Activated CD4-positive, alpha-beta T cell treated with anti-CD3 and anti-CD28 coated beads, Interleukin-2, amount 10 ng/mL, durations not matched to agents 7 days and 5 days (primary cell): ENCODE results near the gene RGS6. TPM values are rescaled to one million over a fixed set of nuclear protein-coding genes. Genes with fewer than 3 reads are reported as not detected.

ENCODE experiments used
- CTCF ChIA-PET: fragments of 350-600 bp; sonication (Branson Sonifier 250); formaldehyde crosslinking; loops from one replicate; lab custom pipeline; 2021; ENCODE audit warnings: antibody characterized with exemption; lab: Charles Lee
- POLR2A ChIA-PET: fragments of 350-600 bp; sonication (Branson Sonifier 250); formaldehyde crosslinking; loops from one replicate; lab custom pipeline; 2021; ENCODE audit warnings: antibody characterized with exemption; lab: Charles Lee
- DNase-seq: peaks from one replicate; pipeline ENCODE4 v3.0.0-alpha.2; 2020
- H3K27ac Mint-ChIP-seq: one replicate; pipeline ENCODE4 v1.8.0; 2021; ENCODE audit warnings: mild to moderate bottlenecking, moderate library complexity, mixed read lengths
- H3K27me3 Mint-ChIP-seq: one replicate; pipeline ENCODE4 v1.8.0; 2021; ENCODE audit warnings: mixed read lengths
- H3K36me3 Mint-ChIP-seq: one replicate; pipeline ENCODE4 v1.8.0; 2021; ENCODE audit warnings: low read depth, mixed read lengths
- H3K4me1 Mint-ChIP-seq: one replicate; pipeline ENCODE4 v1.8.0; 2021; ENCODE audit warnings: mixed read lengths
- H3K4me3 Mint-ChIP-seq: one replicate; pipeline ENCODE4 v1.8.0; 2021; ENCODE audit warnings: mild to moderate bottlenecking, moderate library complexity, mixed read lengths
- H3K9me3 Mint-ChIP-seq: one replicate; pipeline ENCODE4 v1.8.0; 2021; ENCODE audit warnings: mixed read lengths
- total RNA-seq, 2 experiments: library from RNA; stranded (reverse); gene quantifications; one replicate each; pipeline ENCODE4 v1.2.3, GENCODE V29; 2021

Gene RGS6
- total RNA-seq, 2 experiments from 2014 or later: 1.4 TPM

DNA sequence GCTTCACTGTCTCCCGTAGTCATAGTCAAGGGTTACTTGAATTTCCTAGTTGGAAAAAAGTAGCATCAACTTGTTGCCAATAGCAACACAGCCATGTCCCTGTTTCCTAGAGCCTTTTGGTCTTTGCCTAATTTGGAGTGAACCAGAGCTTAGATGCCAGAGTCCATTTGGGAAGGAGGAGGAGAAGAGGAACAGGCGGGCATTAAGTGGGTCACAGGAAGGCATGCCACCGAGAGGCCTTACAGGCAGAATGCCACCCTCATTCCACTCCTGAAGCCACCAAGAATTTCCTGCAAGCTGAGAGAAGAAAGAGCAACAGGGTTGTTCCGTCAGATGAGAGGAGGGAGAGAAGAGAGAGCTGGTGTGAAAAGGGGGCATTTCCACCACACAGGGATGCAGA is 622.2 kb downstream of the RGS6 start:
- peaks cover 36% of the 10 kb centered on the region for H3K27me3 Mint-ChIP-seq
- H3K27ac Mint-ChIP-seq: no peak overlapping the region
- no peak for DNase-seq
- no peaks in the 10 kb centered on the region for H3K9me3 Mint-ChIP-seq
- POLR2A ChIA-PET: no interaction called here
- H3K4me3 Mint-ChIP-seq: no peak overlapping the region
- peaks cover 14% of the 10 kb centered on the region for H3K4me1 Mint-ChIP-seq
- CTCF ChIA-PET: interaction anchor here (1.3 to 2.0 kb wide), 2 partner anchors 10 to 20 kb away, joined by 4 to 7 read pairs; no protein-coding TSS in a partner anchor
- no peaks in the 10 kb centered on the region for H3K36me3 Mint-ChIP-seq

DNA sequence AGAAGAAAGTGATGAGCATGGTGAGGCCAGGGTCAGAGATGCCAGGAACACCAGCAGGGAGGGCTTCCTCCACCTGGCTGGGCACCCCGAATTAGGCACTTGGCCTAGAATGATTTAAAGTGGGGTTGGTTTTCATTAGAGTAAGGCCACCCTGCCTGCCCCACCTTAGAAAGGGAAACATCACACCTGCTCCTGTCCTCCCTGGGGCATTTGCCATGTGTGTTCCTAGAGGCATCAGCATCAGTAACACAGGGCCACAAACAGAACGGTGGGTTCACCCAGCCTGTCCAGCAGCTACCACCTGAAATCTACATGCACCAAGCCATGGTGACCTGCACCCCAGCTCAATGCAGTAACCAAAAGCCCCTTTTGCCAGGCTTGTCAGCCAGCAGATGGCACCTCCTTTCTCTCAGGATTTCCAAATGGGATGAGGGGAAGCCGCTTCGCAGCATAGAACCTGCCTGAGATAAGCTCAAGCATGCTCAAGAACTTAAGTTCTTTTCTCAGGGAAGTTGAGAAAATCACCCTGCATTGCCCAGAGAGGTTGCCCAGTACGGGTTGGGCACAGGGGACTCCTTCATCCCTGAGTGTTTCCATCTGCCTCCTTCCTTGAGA is 622.9 kb downstream of the RGS6 start:
- H3K27ac Mint-ChIP-seq: no peak overlapping the region
- ChIA-PET CTCF (interaction anchor here (0.9 to 2.0 kb wide), 3 partner anchors 10 to 22 kb away, joined by 3 to 7 read pairs (median 4); no protein-coding TSS in a partner anchor), POLR2A (no interaction called here)
- no peak overlapping the region for H3K4me3 Mint-ChIP-seq
- H3K4me1 Mint-ChIP-seq: peaks cover 15% of the 10 kb centered on the region
- peaks cover 36% of the 10 kb centered on the region for H3K27me3 Mint-ChIP-seq
- no peak for DNase-seq
- no peaks in the 10 kb centered on the region for H3K9me3 Mint-ChIP-seq
- H3K36me3 Mint-ChIP-seq: no peaks in the 10 kb centered on the region

DNA sequence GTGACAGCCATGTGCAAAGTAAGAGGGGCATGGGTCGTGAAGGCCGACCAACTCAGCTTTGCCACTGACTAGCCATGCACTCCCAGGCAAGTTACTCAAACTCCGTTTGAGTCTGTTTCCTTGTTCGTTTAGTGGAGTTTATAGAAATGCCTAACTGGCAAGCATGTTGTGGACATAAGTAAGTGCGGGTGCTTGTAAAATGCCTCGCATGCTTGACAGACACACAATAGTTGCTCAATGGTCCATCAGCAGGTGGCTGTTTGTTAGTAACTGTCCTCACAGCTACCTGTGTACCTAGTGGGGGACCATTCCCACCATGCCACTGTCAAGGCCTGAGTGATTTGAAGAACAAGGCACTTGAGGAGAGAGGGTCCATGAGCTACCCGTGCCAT is 623.4 kb downstream of the RGS6 start:
- POLR2A ChIA-PET: no interaction called here
- DNase-seq: no peak
- Mint-ChIP-seq H3K27ac (no peak overlapping the region), H3K36me3 (no peaks in the 10 kb centered on the region), H3K27me3 (peaks cover 36% of the 10 kb centered on the region), H3K4me3 (no peak overlapping the region), H3K4me1 (peaks cover 14% of the 10 kb centered on the region), H3K9me3 (no peaks in the 10 kb centered on the region)
- CTCF ChIA-PET: interaction anchor here (0.9 to 2.0 kb wide), 2 partner anchors 19 to 22 kb away, joined by 3 to 7 read pairs; no protein-coding TSS in a partner anchor

DNA sequence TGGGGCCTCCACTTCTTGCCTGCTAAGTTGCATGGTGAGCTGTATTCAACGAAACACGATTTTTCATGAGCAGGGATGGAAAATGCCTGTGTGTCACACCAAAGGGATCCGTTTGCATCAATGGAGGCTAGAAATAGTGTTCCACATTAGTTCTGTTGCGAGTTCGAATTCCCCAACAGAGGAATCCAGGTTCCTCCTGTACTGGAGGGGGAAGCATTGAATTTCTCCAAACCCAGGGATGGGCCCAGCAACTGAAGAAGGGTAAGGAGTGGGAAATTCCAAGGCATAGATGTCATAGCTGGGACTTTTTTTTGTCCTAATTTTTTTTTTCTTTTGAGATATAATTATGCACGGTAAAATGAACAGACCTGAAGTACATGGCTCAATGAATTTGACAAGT is 625.4 kb downstream of the RGS6 start:
- Mint-ChIP-seq H3K27me3 (peaks cover 26% of the 10 kb centered on the region), H3K36me3 (no peaks in the 10 kb centered on the region), H3K4me1 (peaks cover 5% of the 10 kb centered on the region), H3K9me3 (no peaks in the 10 kb centered on the region), H3K4me3 (no peak overlapping the region), H3K27ac (no peak overlapping the region)
- no peak for DNase-seq
- POLR2A ChIA-PET: no interaction called here
- CTCF ChIA-PET: interaction anchor here (1.2 kb wide), 1 partner anchor 28 kb away, joined by 3 read pairs; no protein-coding TSS in a partner anchor

DNA sequence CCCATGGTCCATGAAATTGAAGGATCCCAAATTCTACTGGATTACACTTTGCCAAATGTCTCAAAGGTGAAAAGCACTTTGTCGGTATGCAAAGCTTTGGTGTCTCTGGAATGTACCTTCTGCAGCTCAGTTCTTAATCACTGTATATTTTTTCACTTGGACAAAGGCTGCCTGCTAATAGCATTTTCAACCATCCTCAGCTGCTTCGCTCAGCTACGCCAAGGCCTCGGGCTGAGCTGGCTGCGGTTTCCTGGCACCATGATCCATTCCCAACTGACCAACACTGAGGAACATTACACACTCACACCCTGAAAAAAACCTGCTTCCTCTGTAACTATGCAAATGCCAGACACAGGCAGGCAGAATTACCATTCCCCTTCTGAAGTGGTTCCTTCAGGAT is 626.5 kb downstream of the RGS6 start:
- Mint-ChIP-seq H3K4me3 (no peak overlapping the region), H3K4me1 (peaks cover 7% of the 10 kb centered on the region), H3K36me3 (no peaks in the 10 kb centered on the region), H3K9me3 (no peaks in the 10 kb centered on the region), H3K27ac (no peak overlapping the region), H3K27me3 (peaks cover 18% of the 10 kb centered on the region)
- POLR2A ChIA-PET: no interaction called here
- CTCF ChIA-PET: interaction anchor here (0.8 to 2.7 kb wide), 5 partner anchors 10 to 27 kb away, joined by 3 to 9 read pairs (median 6); no protein-coding TSS in a partner anchor
- no peak for DNase-seq

DNA sequence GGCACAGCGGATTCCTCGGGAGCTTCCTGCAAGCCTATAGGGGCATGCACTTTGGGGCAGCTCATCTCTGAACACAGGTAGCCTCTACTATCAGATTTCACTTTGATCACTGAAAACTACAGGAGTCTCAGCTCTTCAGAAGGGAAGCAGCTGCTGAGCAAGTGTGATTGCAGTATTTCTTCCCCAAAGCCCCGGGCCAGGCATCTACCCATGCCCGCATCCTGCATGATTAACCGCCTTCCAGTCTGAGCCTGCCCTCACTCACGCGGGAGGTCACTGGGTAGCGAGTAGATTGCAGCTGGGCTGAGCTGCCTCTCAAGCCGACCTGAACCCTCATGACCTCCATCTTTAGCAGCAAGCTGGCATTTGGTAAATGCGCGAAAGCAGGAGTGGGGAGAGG is 627.0 kb downstream of the RGS6 start:
- peaks cover 18% of the 10 kb centered on the region for H3K27me3 Mint-ChIP-seq
- CTCF ChIA-PET: interaction anchor here (0.8 to 2.7 kb wide), 4 partner anchors 10 to 15 kb away, joined by 3 to 9 read pairs (median 6); no protein-coding TSS in a partner anchor
- H3K4me3 Mint-ChIP-seq: no peak overlapping the region
- no peak overlapping the region for H3K27ac Mint-ChIP-seq
- H3K9me3 Mint-ChIP-seq: no peaks in the 10 kb centered on the region
- H3K36me3 Mint-ChIP-seq: no peaks in the 10 kb centered on the region
- peaks cover 7% of the 10 kb centered on the region for H3K4me1 Mint-ChIP-seq
- DNase-seq: no peak
- POLR2A ChIA-PET: no interaction called here

DNA sequence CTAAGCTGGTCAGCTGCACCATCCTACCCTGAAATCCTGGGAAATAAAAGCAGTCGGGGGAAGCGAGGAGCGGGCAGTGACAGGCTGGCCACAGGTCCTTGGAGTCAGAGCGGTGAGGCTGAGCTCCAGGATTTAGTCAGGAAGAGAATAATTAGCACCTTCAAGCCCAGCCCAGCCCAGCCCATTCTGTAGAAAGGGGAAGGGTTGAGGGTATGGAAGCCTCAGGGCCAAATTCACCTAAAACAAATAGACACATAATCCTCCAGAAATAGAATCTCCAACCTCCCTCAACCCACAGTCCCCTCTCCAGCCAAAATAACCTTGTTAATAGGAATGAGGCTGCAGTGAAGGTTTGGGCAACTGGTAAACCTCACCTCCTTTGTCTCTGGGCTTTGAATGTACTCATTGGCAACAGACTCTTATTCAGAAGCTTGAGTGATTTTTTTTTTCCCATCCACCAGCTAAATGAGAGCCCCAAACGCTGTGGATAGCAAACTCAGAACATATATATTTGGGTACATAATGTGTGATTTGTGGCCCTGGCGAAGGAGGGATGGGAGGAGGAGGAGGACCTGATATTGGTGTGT is 627.5 kb downstream of the RGS6 start:
- POLR2A ChIA-PET: no interaction called here
- Mint-ChIP-seq H3K27ac (no peak overlapping the region), H3K27me3 (peaks cover 14% of the 10 kb centered on the region), H3K9me3 (no peaks in the 10 kb centered on the region), H3K36me3 (no peaks in the 10 kb centered on the region), H3K4me3 (no peak overlapping the region), H3K4me1 (peaks cover 7% of the 10 kb centered on the region)
- CTCF ChIA-PET: interaction anchor here (0.6 to 2.7 kb wide), 6 partner anchors 8 to 19 kb away, joined by 3 to 9 read pairs (median 5); no protein-coding TSS in a partner anchor
- DNase-seq: no peak

DNA sequence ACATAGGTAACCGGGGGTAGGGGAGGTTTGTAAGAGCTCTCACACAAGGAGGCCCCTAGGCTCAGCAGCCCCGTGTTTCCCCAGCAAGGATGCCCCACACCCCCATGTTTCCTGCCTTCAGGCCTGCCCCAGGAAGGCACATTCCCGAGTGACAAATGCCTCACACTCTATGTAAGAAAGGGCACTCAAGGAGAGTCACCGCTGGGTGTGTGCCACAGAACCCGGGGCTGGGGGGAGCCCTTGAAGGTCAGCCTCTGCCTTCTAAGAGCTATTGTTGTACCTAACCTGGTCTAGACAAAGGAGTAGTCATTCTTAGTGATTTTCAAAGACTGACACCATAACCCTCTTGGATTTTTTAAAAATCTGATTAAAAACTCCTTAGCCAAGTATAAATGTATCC is 628.1 kb downstream of the RGS6 start:
- Mint-ChIP-seq H3K4me3 (no peak overlapping the region), H3K36me3 (no peaks in the 10 kb centered on the region), H3K9me3 (no peaks in the 10 kb centered on the region), H3K27ac (no peak overlapping the region), H3K27me3 (peaks cover 14% of the 10 kb centered on the region), H3K4me1 (peaks cover 7% of the 10 kb centered on the region)
- CTCF ChIA-PET: interaction anchor here (1.2 to 2.7 kb wide), 4 partner anchors 9 to 29 kb away, joined by 3 to 9 read pairs (median 6); no protein-coding TSS in a partner anchor
- DNase-seq: no peak
- POLR2A ChIA-PET: no interaction called here

DNA sequence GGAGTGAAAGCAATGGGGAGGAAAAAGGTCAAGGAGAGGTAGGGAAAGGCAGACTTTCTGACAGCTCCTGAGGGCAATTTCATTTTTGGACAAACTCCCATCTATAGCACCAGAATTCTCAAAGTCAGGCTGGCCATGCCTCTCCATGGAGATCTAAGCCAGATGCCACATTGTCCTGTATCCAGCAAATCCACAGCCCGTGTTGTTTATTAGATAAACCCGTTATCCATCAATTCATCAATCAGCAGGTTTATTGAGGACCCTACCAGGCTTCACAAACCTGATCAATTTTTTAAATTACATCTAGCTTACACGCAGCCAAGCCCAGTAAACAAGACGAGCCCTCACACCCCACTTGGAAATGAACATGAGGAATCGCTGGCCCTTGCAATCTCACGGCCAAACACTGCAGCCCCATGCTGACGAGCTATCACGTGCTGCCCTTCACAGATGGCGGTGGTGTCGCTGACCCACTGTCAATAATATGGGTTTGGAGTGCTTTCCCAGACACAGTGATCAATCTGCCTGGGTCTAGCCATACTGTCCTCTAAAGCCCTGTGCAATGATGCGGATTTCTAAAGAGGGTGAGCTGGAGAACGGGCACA is 628.8 kb downstream of the RGS6 start:
- no peak for DNase-seq
- POLR2A ChIA-PET: no interaction called here
- Mint-ChIP-seq H3K4me1 (peaks cover 7% of the 10 kb centered on the region), H3K36me3 (no peaks in the 10 kb centered on the region), H3K4me3 (no peak overlapping the region), H3K9me3 (no peaks in the 10 kb centered on the region), H3K27ac (no peak overlapping the region), H3K27me3 (peaks cover 11% of the 10 kb centered on the region)
- CTCF ChIA-PET: interaction anchor here (0.6 to 1.2 kb wide), 3 partner anchors 9 to 44 kb away, joined by 3 to 4 read pairs (median 3); no protein-coding TSS in a partner anchor

DNA sequence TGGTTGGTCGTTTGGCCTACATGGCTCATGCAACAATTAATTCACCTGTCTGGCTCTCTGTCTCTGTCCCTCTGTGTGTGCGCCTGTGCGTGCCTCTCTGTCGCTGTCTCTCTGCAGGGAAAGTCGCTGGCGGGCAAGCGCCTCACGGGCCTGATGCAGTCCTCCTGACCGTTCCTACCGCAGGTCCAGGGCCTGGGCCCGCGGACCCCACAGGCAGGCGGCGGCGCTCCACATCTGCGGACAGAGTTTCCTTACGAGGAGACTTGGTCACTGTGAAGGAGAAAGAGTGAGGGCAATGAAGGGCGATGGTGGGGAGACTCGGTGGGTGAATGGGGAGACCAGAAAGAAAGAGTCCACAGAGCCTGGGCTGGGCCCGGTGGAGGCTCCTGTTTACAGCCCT is 630.1 kb downstream of the RGS6 start:
- no peak for DNase-seq
- H3K36me3 Mint-ChIP-seq: no peaks in the 10 kb centered on the region
- H3K27me3 Mint-ChIP-seq: peaks cover 13% of the 10 kb centered on the region
- no peaks in the 10 kb centered on the region for H3K9me3 Mint-ChIP-seq
- ChIA-PET CTCF (no interaction called here), POLR2A (no interaction called here)
- no peak overlapping the region for H3K4me3 Mint-ChIP-seq
- peaks cover 9% of the 10 kb centered on the region for H3K4me1 Mint-ChIP-seq
- no peak overlapping the region for H3K27ac Mint-ChIP-seq

DNA sequence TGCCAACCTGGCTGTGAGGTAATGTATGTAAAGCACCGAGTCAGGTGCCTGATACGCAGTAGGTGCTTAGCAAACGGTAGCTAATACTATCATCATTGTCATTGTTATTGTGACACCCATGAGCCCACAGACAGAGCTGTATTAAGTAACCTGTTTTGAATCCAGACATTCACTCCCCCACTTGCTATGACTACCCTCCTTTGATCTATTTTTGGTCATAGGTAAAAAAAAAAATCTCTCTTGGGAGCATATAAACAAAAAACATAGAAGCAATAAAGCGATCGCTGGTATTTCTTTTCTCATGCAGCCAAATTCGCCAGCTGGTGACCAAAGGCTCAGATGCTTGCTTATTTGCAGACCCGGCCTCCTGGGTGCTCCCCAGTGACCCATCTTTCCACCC is 631.4 kb downstream of the RGS6 start:
- H3K27ac Mint-ChIP-seq: no peak overlapping the region

DNA sequence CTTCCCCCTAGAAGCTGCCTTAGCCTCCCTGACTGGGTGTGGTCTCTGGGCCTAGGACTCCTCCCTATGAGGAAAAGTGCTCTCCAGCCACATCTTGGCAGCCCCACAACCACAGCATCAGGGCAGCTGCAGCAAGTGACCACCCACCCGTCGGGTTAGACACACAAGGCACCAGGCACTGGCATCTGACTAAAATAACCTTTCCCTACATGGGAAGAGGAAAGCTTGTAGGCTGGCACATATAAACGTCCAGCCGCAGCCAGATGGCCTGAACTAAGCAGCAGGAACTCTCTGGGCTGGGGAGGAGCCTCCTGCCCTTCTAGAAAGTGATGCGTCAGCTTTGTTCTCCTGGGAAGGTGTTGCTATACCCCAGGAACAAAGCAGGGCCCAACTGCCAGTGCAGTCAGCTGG is 632.9 kb downstream of the RGS6 start:
- no peaks in the 10 kb centered on the region for H3K9me3 Mint-ChIP-seq
- DNase-seq: no peak
- peaks cover 4% of the 10 kb centered on the region for H3K27me3 Mint-ChIP-seq
- peaks cover 4% of the 10 kb centered on the region for H3K4me1 Mint-ChIP-seq
- no peak overlapping the region for H3K4me3 Mint-ChIP-seq
- POLR2A ChIA-PET: no interaction called here
- CTCF ChIA-PET: interaction anchor here (1.1 to 1.9 kb wide), 2 partner anchors 12 to 19 kb away, joined by 3 to 5 read pairs; no protein-coding TSS in a partner anchor
- H3K36me3 Mint-ChIP-seq: no peaks in the 10 kb centered on the region
- no peak overlapping the region for H3K27ac Mint-ChIP-seq

More for the DNA sequence above, 631.4 kb downstream of the RGS6 start:
- CTCF ChIA-PET: interaction anchor here (1.1 kb wide), 1 partner anchor 18 kb away, joined by 3 read pairs; no protein-coding TSS in a partner anchor
- H3K4me1 Mint-ChIP-seq: peaks cover 9% of the 10 kb centered on the region
- POLR2A ChIA-PET: no interaction called here
- H3K9me3 Mint-ChIP-seq: no peaks in the 10 kb centered on the region
- no peak overlapping the region for H3K4me3 Mint-ChIP-seq
- H3K27me3 Mint-ChIP-seq: peaks cover 10% of the 10 kb centered on the region
- no peak for DNase-seq
- H3K36me3 Mint-ChIP-seq: no peaks in the 10 kb centered on the region

DNA sequence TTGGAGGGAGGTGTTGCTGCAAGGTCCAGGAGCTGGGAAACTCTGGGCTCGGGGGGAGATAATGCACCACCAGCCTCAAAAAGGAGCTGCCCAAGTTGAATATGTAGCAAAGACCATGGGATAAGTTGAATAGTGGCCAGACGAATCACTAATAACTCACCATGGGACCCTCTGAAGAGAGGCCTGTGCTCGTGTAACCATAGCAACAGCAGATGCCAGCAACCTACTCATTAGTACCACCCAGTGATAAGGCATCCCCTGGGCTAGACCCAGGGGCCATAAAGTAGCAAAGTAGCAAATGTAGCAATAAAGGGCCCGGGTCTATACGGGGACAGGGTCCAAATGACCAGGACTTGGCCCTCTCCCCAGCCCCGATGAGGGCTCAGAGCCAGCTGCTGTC is 633.7 kb downstream of the RGS6 start:
- H3K27me3 Mint-ChIP-seq: peaks cover 9% of the 10 kb centered on the region
- CTCF ChIA-PET: interaction anchor here (1.1 to 1.9 kb wide), 3 partner anchors 13 to 25 kb away, joined by 3 to 5 read pairs (median 5); no protein-coding TSS in a partner anchor
- H3K4me3 Mint-ChIP-seq: no peak overlapping the region
- H3K36me3 Mint-ChIP-seq: no peaks in the 10 kb centered on the region
- no peak overlapping the region for H3K27ac Mint-ChIP-seq
- no peaks in the 10 kb centered on the region for H3K9me3 Mint-ChIP-seq
- peaks cover 4% of the 10 kb centered on the region for H3K4me1 Mint-ChIP-seq
- no peak for DNase-seq
- POLR2A ChIA-PET: no interaction called here
